HepG2 (cell line): Measurements from ENCODE around the gene KLF15. TPM values are rescaled to one million over a fixed set of nuclear protein-coding genes. Genes with fewer than 3 reads are reported as not detected.

ENCODE experiments used
- EEA1 ChIP-seq: sonication (generic); formaldehyde crosslinking; IDR thresholded peaks from 2 replicates; pipeline ENCODE4 v1.5.1; 2020; ENCODE audit warnings: mild to moderate bottlenecking, missing genetic modification reagents, borderline replicate concordance
- FOXP4 ChIP-seq: sonication (generic); formaldehyde crosslinking; IDR thresholded peaks from 2 replicates; pipeline ENCODE4 v1.4.0; 2020; ENCODE audit warnings: missing genetic modification reagents
- MTF1 ChIP-seq: sonication (generic); formaldehyde crosslinking; IDR thresholded peaks from 2 replicates; pipeline ENCODE4 v1.5.0; 2020; ENCODE audit warnings: missing genetic modification reagents
- NKX3-1 ChIP-seq: sonication (generic); formaldehyde crosslinking; IDR thresholded peaks from 2 replicates; pipeline ENCODE4 v1.5.0; 2020; ENCODE audit warnings: missing genetic modification reagents
- PHB2 ChIP-seq: fragments of 450-650 bp; IDR thresholded peaks from 2 replicates; pipeline ENCODE4 v1.6.1; 2018; ENCODE audit not compliant: partially characterized antibody
- POLR2AphosphoS5 ChIP-seq: IDR thresholded peaks from 2 replicates; pipeline ENCODE4 v1.6.1; 2012; ENCODE audit warnings: low read depth, low read length
- PRDM4 ChIP-seq: sonication (generic); formaldehyde crosslinking; IDR thresholded peaks from 2 replicates; pipeline ENCODE4 v1.9.0; 2021; ENCODE audit warnings: missing genetic modification reagents, borderline replicate concordance
- PREB ChIP-seq: sonication (generic); formaldehyde crosslinking; IDR thresholded peaks from 2 replicates; pipeline ENCODE4 v1.4.0; 2020; ENCODE audit warnings: missing genetic modification reagents
- TAF1 ChIP-seq: sonication (generic); formaldehyde crosslinking; IDR thresholded peaks from 2 replicates; pipeline ENCODE4 v1.4.0; 2020; ENCODE audit warnings: missing genetic modification reagents
- TEAD2 ChIP-seq: sonication (generic); formaldehyde crosslinking; IDR thresholded peaks from 2 replicates; pipeline ENCODE4 v1.9.0; 2021; ENCODE audit warnings: missing genetic modification reagents
- TOPORS ChIP-seq: sonication (generic); formaldehyde crosslinking; IDR thresholded peaks from 2 replicates; pipeline ENCODE4 v1.8.0; 2023; ENCODE audit warnings: mild to moderate bottlenecking, missing genetic modification reagents
- ZBTB42 ChIP-seq: sonication (generic); formaldehyde crosslinking; IDR thresholded peaks from 2 replicates; pipeline ENCODE4 v1.5.0; 2020; ENCODE audit warnings: mild to moderate bottlenecking, missing genetic modification reagents
- ZNF33B ChIP-seq: sonication (generic); formaldehyde crosslinking; IDR thresholded peaks from 2 replicates; pipeline ENCODE4 v1.5.1; 2020; ENCODE audit warnings: mild to moderate bottlenecking, missing genetic modification reagents
- ZNF451 ChIP-seq: sonication (generic); formaldehyde crosslinking; IDR thresholded peaks from 2 replicates; pipeline ENCODE4 v1.5.0; 2020; ENCODE audit warnings: mild to moderate bottlenecking, missing genetic modification reagents
- polyA plus RNA-seq, 8 experiments: library from polyadenylated mRNA; depleted of rRNA in 3 of 8; stranded (reverse) in 7 of 8; unstranded in 1 of 8; fragments of >200 nt; fragmentation: Illumina TruSeq in 4 of 8; extraction: Trizol in 4 of 8; gene quantifications; 2 replicates each; pipeline versions ENCODE4 v1.2.1 to v1.2.3, GENCODE V29; 2011 to 2016; ENCODE audit warnings: low read depth in 4 of 8, missing spikeins in 1 of 8, mixed read lengths in 1 of 8; ENCODE audit not compliant: insufficient read depth in 1 of 8
- total RNA-seq, 5 experiments: library from RNA; depleted of rRNA; stranded (reverse); fragments of >200 nt; fragmentation: Illumina TruSeq; extraction: Trizol; gene quantifications; 2 replicates each; pipeline ENCODE4 v1.2.3, GENCODE V29; 2016; ENCODE audit warnings: low read depth in 1 of 5
- TF ChIP-seq, protein P1 (sequence below): IDR thresholded peaks from 2 replicates; pipeline ENCODE4 v1.6.1; 2016; ENCODE audit warnings: mild to moderate bottlenecking, missing biosample characterization, missing genetic modification reagents
- TF ChIP-seq, protein P2 (sequence below): sonication (generic); formaldehyde crosslinking; IDR thresholded peaks from 2 replicates; pipeline ENCODE4 v1.4.0; 2020; ENCODE audit warnings: mild to moderate bottlenecking, missing genetic modification reagents
- TF ChIP-seq, protein P3 (sequence below): sonication (generic); formaldehyde crosslinking; IDR thresholded peaks from 2 replicates; pipeline ENCODE4 v1.8.0; 2022; ENCODE audit warnings: missing genetic modification reagents, low read depth, mild to moderate bottlenecking, borderline replicate concordance

KLF15 gene
- total and polyA plus RNA-seq, 2 of the 13 experiments (the other 11 are each of a cell fraction or from before 2014, with no cell fraction given): 7.1 to 7.8 TPM

GRCh38 chr3:126389112-126389793 is 32.0 kb upstream of the KLF15 start (continued):
- TF ChIP-seq, protein P1, sequence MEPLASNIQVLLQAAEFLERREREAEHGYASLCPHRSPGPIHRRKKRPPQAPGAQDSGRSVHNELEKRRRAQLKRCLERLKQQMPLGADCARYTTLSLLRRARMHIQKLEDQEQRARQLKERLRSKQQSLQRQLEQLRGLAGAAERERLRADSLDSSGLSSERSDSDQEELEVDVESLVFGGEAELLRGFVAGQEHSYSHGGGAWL (CRISPR knock-in tag): peak; percentile 53; the same call in 1 of the 2 replicates
- TF ChIP-seq ZNF451 (CRISPR knock-in tag) (peak; percentile 59; the same call in 1 of the 2 replicates), TOPORS (CRISPR knock-in tag) (no peak; the same call in 1 of the 2 replicates), TAF1 (CRISPR knock-in tag) (peak; percentile 51; the same call in 1 of the 2 replicates), ZBTB42 (CRISPR knock-in tag) (no peak), NKX3-1 (CRISPR knock-in tag) (peak; percentile 81), PRDM4 (CRISPR knock-in tag) (no peak), ZNF33B (CRISPR knock-in tag) (0 out of 2 replicates have a peak, but pooled peaks have one; percentile 29), PREB (CRISPR knock-in tag) (no peak), FOXP4 (CRISPR knock-in tag) (peak; percentile 93), EEA1 (CRISPR knock-in tag) (peak; percentile 60; the same call in 1 of the 2 replicates), PHB2 (no peak), POLR2AphosphoS5 (no peak), TEAD2 (CRISPR knock-in tag) (no peak), MTF1 (CRISPR knock-in tag) (no peak)
- TF ChIP-seq, protein P2, sequence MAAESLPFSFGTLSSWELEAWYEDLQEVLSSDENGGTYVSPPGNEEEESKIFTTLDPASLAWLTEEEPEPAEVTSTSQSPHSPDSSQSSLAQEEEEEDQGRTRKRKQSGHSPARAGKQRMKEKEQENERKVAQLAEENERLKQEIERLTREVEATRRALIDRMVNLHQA (CRISPR knock-in tag): no peak
- TF ChIP-seq, protein P3, sequence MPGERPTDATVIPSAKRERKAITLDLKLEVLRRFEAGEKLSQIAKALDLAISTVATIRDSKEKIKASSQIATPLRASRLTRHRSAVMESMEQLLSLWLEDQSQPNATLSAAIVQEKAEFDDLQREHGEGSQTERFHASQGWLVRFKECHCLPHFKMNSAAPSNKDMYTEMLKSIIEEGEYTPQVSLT (CRISPR knock-in tag): no peak; the same call in 1 of the 2 replicates
